Measurements from ENCODE around the gene FMO1. TPM values are rescaled to one million over a fixed set of nuclear protein-coding genes. Genes with fewer than 3 reads are reported as not detected.

The FMO1 gene
- polyA plus RNA-seq, 1 donor from 2014 or later: not detected

DNA sequence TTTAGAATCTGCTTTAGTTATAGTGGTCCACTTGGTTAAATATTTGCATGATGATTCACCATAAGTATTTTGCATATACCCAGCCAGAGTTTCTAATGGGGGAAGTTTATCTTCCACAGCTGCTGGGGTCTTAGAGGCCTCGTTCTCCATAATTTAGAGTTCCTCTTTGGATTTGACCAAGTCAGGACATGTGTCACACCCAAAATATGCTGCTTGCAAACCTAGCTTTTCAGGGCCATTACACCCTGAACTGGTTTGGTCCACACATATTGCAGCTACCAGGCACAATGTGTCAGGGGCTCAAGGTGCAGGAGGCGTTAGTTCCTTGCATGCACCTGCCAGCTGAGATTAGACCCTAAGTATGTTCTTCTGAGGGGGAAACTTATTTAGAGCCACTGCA, 48.6 kb downstream of the FMO1 start:
- Histone ChIP-seq H2AFZ (ENCODE audit: low read depth, low read length) (no peak overlapping the region), H3K9ac (ENCODE audit: low read length) (no peak overlapping the region), H4K20me1 (ENCODE audit: insufficient read depth) (no peaks in the 10 kb centered on the region), H3K27me3 (ENCODE audit: insufficient read depth, low read depth, low read length) (no peaks in the 10 kb centered on the region), H3K4me2 (ENCODE audit: low read length) (no peak overlapping the region), H3K27ac (ENCODE audit: low read length) (no peak overlapping the region), H3K4me3 (ENCODE audit: low read length) (no peak overlapping the region), H3K79me2 (replicated peaks; ENCODE audit: insufficient read depth, low read length) (no peaks in the 10 kb centered on the region), H3K9me2 (ENCODE audit: insufficient read depth, low read length) (no peaks in the 10 kb centered on the region), H3K9me3 (ENCODE audit: low read length) (no peaks in the 10 kb centered on the region), H3K36me3 (ENCODE audit: insufficient read depth, low read length) (no peaks in the 10 kb centered on the region), H3F3A (ENCODE audit: insufficient read depth, low read length, poor library complexity, severe bottlenecking) (no peaks in the 10 kb centered on the region)
- TF ChIP-seq, protein P1, sequence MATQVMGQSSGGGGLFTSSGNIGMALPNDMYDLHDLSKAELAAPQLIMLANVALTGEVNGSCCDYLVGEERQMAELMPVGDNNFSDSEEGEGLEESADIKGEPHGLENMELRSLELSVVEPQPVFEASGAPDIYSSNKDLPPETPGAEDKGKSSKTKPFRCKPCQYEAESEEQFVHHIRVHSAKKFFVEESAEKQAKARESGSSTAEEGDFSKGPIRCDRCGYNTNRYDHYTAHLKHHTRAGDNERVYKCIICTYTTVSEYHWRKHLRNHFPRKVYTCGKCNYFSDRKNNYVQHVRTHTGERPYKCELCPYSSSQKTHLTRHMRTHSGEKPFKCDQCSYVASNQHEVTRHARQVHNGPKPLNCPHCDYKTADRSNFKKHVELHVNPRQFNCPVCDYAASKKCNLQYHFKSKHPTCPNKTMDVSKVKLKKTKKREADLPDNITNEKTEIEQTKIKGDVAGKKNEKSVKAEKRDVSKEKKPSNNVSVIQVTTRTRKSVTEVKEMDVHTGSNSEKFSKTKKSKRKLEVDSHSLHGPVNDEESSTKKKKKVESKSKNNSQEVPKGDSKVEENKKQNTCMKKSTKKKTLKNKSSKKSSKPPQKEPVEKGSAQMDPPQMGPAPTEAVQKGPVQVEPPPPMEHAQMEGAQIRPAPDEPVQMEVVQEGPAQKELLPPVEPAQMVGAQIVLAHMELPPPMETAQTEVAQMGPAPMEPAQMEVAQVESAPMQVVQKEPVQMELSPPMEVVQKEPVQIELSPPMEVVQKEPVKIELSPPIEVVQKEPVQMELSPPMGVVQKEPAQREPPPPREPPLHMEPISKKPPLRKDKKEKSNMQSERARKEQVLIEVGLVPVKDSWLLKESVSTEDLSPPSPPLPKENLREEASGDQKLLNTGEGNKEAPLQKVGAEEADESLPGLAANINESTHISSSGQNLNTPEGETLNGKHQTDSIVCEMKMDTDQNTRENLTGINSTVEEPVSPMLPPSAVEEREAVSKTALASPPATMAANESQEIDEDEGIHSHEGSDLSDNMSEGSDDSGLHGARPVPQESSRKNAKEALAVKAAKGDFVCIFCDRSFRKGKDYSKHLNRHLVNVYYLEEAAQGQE (IDR thresholded peaks at IDR 0.05; ENCODE audit: borderline replicate concordance): no peak
- TF ChIP-seq SMC3 (conservative IDR thresholded peaks at IDR 0.05; ENCODE audit: poor library complexity) (no peak), TAF1 (IDR thresholded peaks at IDR 0.05; ENCODE audit: low read depth) (no peak), MXI1 (conservative IDR thresholded peaks at IDR 0.05; ENCODE audit: poor library complexity, severe bottlenecking) (no peak), RAD21 (conservative IDR thresholded peaks at IDR 0.05) (no peak), EP300 (conservative IDR thresholded peaks at IDR 0.05; ENCODE audit: poor library complexity, severe bottlenecking) (no peak), EZH2 (IDR thresholded peaks at IDR 0.05; ENCODE audit: borderline replicate concordance, insufficient read depth, low read length, poor library complexity, severe bottlenecking) (no peak), POLR2AphosphoS5 (IDR thresholded peaks at IDR 0.05) (no peak)
- TF ChIP-seq, protein P2, sequence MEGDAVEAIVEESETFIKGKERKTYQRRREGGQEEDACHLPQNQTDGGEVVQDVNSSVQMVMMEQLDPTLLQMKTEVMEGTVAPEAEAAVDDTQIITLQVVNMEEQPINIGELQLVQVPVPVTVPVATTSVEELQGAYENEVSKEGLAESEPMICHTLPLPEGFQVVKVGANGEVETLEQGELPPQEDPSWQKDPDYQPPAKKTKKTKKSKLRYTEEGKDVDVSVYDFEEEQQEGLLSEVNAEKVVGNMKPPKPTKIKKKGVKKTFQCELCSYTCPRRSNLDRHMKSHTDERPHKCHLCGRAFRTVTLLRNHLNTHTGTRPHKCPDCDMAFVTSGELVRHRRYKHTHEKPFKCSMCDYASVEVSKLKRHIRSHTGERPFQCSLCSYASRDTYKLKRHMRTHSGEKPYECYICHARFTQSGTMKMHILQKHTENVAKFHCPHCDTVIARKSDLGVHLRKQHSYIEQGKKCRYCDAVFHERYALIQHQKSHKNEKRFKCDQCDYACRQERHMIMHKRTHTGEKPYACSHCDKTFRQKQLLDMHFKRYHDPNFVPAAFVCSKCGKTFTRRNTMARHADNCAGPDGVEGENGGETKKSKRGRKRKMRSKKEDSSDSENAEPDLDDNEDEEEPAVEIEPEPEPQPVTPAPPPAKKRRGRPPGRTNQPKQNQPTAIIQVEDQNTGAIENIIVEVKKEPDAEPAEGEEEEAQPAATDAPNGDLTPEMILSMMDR (IDR thresholded peaks at IDR 0.05; ENCODE audit: poor library complexity, severe bottlenecking): no peak

DNA sequence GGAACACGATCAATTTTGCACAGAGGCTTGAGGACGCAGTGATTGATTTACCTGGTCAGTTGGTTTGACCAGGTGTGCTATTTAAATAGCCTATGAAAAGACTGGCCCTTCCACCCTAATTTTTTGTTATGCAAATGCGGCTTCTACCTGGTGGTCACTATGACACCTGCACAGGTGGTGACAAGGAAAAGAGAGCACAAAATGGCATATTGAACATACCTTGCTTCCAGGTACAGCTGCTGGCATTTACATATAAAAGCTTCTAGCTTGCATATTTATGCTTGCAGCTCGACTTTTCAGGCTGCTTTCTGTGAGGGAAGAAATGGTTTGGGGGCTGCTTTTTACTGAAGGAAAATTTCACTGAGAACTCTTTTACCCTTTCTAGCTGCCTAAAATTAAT, 50.4 kb downstream of the FMO1 start:
- Histone ChIP-seq H3K9me2 (ENCODE audit: insufficient read depth, low read length) (no peaks in the 10 kb centered on the region), H3K4me3 (ENCODE audit: low read length) (no peak overlapping the region), H3K4me2 (ENCODE audit: low read length) (no peak overlapping the region), H3K36me3 (ENCODE audit: insufficient read depth, low read length) (no peaks in the 10 kb centered on the region), H3K79me2 (replicated peaks; ENCODE audit: insufficient read depth, low read length) (no peaks in the 10 kb centered on the region), H3K9me3 (ENCODE audit: low read length) (no peaks in the 10 kb centered on the region), H4K20me1 (ENCODE audit: insufficient read depth) (no peaks in the 10 kb centered on the region), H2AFZ (ENCODE audit: low read depth, low read length) (no peak overlapping the region), H3F3A (ENCODE audit: insufficient read depth, low read length, poor library complexity, severe bottlenecking) (no peaks in the 10 kb centered on the region), H3K9ac (ENCODE audit: low read length) (no peak overlapping the region), H3K27me3 (ENCODE audit: insufficient read depth, low read depth, low read length) (no peaks in the 10 kb centered on the region), H3K27ac (ENCODE audit: low read length) (no peak overlapping the region)
- TF ChIP-seq RAD21 (conservative IDR thresholded peaks at IDR 0.05) (no peak), TAF1 (IDR thresholded peaks at IDR 0.05; ENCODE audit: low read depth) (no peak), EP300 (conservative IDR thresholded peaks at IDR 0.05; ENCODE audit: poor library complexity, severe bottlenecking) (no peak), EZH2 (IDR thresholded peaks at IDR 0.05; ENCODE audit: borderline replicate concordance, insufficient read depth, low read length, poor library complexity, severe bottlenecking) (no peak), SMC3 (conservative IDR thresholded peaks at IDR 0.05; ENCODE audit: poor library complexity) (no peak), MXI1 (conservative IDR thresholded peaks at IDR 0.05; ENCODE audit: poor library complexity, severe bottlenecking) (no peak), POLR2AphosphoS5 (IDR thresholded peaks at IDR 0.05) (no peak)
- TF ChIP-seq, protein P1 (IDR thresholded peaks at IDR 0.05; ENCODE audit: borderline replicate concordance): no peak
- TF ChIP-seq, protein P2 (IDR thresholded peaks at IDR 0.05; ENCODE audit: poor library complexity, severe bottlenecking): no peak
